Activated CD4-positive, CD25-positive, alpha-beta regulatory T cell treated with anti-CD3 and anti-CD28 coated beads, Interleukin-2, amount 50 U/mL, for 24 hours (primary cell): ENCODE data around the gene RPLP1.
A peak's percentile ranks its signal among the peaks of the same experiment; 100 is the strongest.

Experiments used
- ATAC-seq, 2 donors: fragments of 150-1000 bp; cut with Tn5 transposase; one replicate each; pipeline ENCODE4 v1.10.0; 2021; ENCODE audit warnings: mild to moderate bottlenecking in 1 of 2, moderate library complexity in 1 of 2

The RPLP1 gene

GRCh38 chr15:69469467-69470201 lies 17.0 kb downstream of the RPLP1 start:
- no peak for ATAC-seq

DNA sequence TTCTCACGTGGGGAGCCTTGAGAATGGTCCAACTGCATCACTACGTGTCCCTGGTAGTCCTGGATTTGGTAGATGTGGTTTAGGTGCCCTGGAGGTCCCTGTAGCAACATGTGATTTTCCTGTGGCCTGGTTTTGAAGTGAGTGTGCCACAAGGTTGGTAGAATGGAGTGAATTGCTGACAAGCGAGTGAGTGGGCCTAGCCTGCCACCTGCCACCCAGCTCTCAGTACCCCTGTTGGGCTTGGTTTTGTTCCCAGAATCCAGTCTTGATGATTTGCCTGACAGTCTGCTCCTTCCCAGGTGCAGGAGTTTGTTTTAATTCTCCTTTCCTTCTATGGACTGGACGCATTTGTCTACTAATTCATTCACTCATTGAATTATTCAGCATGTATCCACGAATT lies 19.4 kb downstream of the RPLP1 start:
- no peak for ATAC-seq

DNA sequence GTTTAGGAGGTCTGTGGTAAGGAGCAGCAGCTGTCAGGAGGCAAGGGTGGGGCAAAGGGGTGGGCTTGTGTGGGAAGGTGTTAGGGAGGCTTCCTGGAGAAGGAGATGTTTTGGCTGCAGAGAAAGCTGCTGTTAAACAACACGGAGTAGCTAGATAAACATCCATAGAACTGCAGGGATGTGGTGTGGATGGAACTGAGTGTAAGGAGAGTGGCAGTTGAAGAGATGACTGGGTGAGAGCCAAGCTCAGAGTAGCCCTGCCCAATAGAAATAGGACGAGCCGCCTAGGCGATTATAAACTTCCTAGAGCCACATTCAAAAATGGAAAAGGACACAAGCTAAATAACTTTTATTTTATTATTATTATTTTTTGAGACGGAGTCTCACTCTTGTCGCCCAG lies 19.9 kb downstream of the RPLP1 start:
- ATAC-seq, result no peak

DNA sequence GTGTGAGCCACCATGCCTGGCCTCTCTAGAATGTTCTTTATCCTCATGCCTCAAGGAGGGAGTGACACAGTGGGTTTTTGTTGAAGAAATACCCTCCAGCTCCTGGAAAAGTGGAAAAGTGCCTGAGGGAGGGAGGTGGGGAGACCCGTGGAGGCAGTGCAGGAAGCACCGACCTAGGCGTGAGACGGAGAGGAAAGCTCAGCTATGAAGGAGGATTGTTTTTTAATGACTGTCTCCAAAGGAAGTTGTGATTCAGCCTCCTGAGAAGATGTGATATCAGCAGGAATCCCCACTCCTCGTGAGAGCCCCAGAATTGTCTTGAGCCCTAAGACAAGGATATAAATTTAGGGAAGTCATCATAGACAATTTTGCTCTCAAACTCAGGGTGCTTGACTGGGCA lies 21.7 kb downstream of the RPLP1 start:
- no peak for ATAC-seq

GRCh38 chr15:69474846-69475455 lies 22.3 kb downstream of the RPLP1 start:
- no peak for ATAC-seq

DNA sequence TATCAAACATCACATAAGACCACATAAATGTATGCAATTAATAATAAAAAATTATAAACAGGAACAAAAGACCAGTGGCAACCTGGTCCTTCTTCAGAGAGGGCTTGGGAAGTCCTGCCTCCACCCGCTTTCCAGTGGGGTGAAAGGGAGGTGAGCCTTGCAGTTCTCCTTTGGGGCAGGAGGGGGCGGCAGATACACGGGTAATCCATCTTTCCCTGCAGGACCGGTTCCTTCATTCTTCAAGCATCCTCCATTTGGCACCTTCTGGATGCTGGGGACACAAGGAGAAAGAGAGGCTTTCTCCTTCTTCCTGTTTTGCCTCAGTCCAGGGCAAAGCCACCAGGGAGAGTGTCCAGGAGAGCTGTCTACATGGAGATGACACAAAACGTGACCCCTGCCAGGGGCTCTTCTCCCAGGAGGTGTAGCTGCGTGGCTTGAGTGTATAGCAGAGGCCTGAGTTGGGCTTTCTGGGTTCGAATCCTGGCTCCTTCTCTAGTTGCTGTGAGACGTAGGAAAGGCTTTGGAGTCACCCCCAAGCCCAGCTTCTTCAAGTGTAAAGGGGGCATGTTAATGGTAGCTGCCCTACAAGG lies 23.2 kb downstream of the RPLP1 start:
- peak; percentile 64 to 78 for ATAC-seq

DNA sequence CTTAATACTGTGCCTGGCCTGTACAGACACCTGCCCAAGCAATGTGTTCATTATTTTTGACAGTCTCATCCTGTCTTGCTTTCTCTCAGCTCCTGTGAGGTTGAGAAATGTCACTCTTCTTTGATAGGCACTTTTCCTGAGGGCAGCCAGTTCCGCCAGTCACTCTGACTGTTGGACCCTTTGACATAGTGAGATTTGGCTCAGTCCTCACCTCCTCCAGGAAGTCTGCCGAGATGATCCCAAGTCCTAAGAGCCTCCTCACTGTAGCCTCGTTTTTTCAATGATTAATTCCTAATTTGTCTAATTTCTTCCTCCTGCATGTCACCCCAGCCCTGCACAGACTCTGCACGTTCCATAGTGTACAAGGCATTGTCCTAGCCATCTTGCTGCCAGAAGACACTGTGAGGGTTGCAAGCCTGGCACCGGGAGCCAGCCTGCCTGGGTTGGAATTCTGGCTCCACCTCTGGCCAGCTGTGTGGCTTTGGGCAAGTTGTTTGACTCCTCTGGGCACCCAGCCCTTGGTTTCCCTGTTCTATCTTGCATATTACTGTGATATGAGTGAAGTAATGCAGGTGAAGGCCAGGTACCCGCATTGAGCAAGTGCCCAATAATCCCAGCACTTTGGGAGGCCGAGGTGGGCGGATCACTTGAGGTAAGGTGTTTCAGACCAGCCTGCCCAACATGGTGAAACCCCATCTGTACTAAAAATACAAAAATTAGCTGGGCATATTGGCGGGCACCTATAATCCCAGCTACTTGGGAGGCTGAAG lies 24.3 kb downstream of the RPLP1 start:
- no peak for ATAC-seq

DNA sequence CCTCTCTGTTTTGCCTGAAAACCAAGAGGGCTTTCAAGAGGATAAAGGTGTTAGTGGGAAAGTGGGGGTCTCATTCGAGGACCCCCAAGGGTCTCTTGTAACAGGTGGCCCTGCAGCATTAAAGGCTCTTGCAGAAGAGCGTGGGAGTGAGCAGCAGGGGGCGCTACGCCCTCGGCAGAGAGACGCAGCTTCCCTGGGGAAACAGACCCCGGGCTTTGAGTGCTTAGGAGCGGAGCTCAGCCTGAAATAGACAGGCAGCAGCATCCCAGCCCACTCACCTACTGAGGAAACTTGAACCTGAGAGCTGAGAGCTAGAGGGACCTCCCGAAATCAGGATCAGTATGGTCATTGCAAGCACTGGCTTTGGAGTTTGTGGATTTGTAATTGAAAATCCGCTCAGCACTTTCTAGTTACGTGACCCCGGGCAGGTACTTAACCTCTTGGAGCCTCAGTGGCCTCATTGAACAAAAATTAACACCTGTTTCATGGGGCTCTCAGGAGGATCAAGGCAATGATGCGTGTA lies 25.7 kb downstream of the RPLP1 start:
- no peak for ATAC-seq

GRCh38 chr15:69479081-69479480 lies 26.5 kb downstream of the RPLP1 start:
- no peak for ATAC-seq

DNA sequence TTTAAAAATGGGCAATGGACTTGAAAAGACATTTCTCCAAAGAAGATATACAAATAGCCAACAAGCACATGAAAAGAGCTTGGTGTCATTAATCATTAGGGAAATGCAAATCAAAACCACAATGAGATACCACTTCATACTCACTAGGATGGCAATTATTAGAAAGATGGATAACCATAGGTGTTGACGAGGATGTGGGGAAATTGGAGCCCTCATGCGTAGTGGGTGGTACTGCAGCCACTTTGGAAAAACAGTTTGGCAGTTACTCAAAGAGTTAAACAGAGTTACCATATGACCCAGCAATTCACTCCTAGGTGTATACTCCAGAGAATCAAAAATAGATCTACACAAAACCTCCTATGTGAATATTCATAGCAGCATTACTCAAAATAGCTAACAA lies 27.4 kb downstream of the RPLP1 start:
- no peak for ATAC-seq

GRCh38 chr15:69480932-69481331 lies 28.3 kb downstream of the RPLP1 start:
- ATAC-seq, result no peak

GRCh38 chr15:69482686-69483256 lies 30.2 kb downstream of the RPLP1 start:
- ATAC-seq, result no peak

DNA sequence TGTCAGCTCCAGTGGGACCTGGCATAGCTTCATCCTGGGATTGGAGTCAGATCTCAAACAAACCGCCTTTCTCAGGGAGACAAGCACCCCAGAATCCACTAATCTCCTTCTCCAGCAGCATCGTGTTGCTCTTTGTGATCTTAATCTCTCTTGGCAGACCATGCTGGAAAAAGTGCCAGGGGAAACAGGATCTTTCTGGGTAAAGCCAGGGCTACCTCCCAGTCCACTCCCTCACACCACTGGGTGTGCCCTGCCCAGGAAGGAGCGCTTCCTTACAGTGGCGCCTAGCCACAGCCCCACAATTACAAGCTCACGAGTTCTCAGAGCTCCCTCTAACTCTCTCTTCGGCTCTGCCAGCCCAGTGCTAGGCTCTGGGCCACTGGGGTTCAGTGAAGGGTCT lies 32.2 kb downstream of the RPLP1 start:
- ATAC-seq, result no peak

GRCh38 chr15:69486481-69487110 lies 34.0 kb downstream of the RPLP1 start:
- ATAC-seq, result no peak

GRCh38 chr15:69489073-69489571 lies 36.5 kb downstream of the RPLP1 start:
- ATAC-seq, result no peak

DNA sequence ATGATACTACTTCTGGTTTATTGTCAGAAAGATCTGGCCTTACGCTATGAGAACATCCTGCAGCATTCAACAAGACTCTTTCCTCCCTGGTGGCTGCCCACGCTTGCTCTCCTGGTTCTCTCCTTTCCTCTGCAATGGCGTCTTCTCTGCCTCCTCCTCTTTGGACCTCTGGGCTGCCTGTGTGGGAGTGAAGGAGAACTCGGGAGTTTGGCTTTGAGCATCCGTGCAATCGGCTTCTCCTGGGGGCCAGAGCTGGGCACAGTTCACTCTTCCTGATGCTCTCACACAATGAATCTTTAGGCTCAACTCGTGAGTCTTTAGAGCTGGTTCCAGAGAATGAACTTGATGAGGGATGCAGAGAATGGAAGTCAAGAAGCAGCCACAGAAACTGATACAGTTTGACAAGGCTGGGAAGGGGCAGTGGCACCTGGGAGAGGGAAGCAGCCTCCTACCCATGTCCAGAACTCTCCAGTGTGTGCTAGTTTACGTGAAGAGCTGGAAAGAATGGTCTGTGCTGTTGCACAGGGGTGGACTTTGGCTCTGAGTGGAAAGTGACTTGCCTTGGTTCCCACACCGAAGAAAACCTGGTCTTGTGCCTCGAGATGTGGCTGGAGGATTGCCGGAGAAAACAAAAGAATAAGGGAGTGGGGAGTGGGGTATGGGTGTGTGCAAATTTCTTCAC lies 37.9 kb downstream of the RPLP1 start:
- no peak for ATAC-seq

DNA sequence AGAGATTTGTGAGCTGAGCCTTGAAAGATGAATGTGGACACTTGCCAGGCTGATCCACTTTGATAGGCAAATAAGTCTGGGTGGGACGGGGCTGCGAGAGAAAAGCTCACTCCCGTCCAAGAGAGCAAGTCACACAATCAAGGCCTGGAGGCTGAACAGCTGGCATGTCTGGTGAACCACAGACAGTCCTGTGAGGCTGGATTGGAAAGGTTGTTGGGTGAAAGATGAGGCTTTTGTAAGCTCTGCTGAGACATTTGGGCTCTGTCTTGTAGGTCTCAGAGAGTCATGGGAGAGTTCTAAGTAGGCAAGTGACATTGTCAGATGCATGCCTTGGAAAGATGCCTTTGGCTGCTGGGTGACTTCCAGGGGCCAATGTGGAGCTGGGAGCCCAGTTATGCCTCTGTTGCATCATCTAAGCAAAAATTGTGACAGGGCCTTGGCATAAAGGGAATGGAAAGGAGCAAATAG lies 38.5 kb downstream of the RPLP1 start:
- no peak for ATAC-seq

GRCh38 chr15:69493406-69493805 lies 40.8 kb downstream of the RPLP1 start:
- no peak for ATAC-seq

DNA sequence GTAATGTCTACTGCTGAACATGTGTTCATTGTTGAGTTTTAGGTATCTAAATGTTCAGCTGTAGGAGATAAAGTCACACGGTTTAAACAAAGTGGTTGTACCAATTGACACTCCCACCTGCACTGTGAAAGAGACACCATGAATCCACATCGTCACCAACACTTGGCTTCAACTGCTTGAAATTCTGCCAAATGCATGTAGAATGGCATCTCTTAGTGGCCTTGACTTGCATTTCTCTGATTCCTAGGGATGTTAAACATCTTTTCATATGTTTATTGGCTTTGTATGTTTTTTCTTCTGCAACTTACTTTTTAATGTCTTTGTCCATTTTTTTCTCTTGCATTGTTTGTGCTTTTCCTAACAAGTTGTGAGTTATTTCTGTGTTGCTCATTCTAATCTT lies 43.4 kb downstream of the RPLP1 start:
- no peak for ATAC-seq

GRCh38 chr15:69497076-69497475 lies 44.5 kb downstream of the RPLP1 start:
- ATAC-seq, result no peak

DNA sequence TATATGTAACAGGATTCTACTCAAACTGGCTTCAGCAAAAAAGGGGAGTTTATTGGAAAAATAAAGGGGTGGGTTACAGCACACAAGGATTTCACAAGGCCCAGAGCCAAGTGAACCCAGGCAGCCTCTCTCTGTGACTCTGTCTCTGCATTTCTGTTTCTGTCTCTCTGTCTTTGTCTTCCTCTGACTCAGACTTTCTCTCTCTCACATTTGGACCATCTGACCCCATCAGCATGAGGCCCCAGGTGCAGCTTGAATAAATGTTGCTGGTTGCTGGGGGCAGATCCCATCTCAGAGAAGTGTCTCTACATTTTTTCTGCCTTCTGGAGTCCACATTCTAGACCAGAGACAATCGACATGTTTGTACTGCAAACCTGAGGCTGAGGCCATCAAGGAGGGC lies 45.0 kb downstream of the RPLP1 start:
- no peak for ATAC-seq

GRCh38 chr15:69498282-69498681 lies 45.7 kb downstream of the RPLP1 start:
- ATAC-seq, result no peak
